CD14-positive monocyte (primary cell): ENCODE data around the gene SMARCD1. TPM values are rescaled to one million over a fixed set of nuclear protein-coding genes. Genes with fewer than 3 reads are reported as not detected.

Source experiments
- DNase-seq, 3 donors: peaks; one replicate each; pipeline ENCODE4 v3.0.0-alpha.2; 2011 to 2022
- H2AFZ ChIP-seq: 2 replicates; pipeline ENCODE4 v1.6.0; 2012; ENCODE audit warnings: mild to moderate bottlenecking, low read depth, low read length, inconsistent platforms; ENCODE audit not compliant: insufficient read depth, poor library complexity, severe bottlenecking
- H3K27ac ChIP-seq, 2 donors: 1 replicate in 1 of 2; 2 replicates in 1 of 2; pipeline ENCODE4 v1.5.1; 2012 to 2013; ENCODE audit warnings: low read length in 2 of 2, control low read depth in 1 of 2, inconsistent platforms in 1 of 2, low read depth in 1 of 2, mild to moderate bottlenecking in 1 of 2
- H3K27me3 ChIP-seq, 2 donors: one replicate each; pipeline versions ENCODE4 v1.6.0 to v1.6.1; 2011 to 2013; ENCODE audit warnings: low read length in 2 of 2; ENCODE audit not compliant: control insufficient read depth in 2 of 2, insufficient read depth in 2 of 2
- H3K36me3 ChIP-seq, 2 donors: replicated peaks in 1 of 2; 1 replicate in 1 of 2; 2 replicates in 1 of 2; pipeline versions ENCODE4 v1.5.1 to v1.6.1; 2012 to 2013; ENCODE audit warnings: low read length in 2 of 2, control low read depth in 1 of 2, inconsistent platforms in 1 of 2, mild to moderate bottlenecking in 1 of 2; ENCODE audit not compliant: insufficient read depth in 2 of 2, control insufficient read depth in 1 of 2
- H3K4me1 ChIP-seq, 2 donors: 1 replicate in 1 of 2; 2 replicates in 1 of 2; pipeline versions ENCODE4 v1.5.1 to v1.6.1; 2012 to 2013; ENCODE audit warnings: low read length in 2 of 2, control low read depth in 1 of 2, inconsistent platforms in 1 of 2, mild to moderate bottlenecking in 1 of 2, moderate library complexity in 1 of 2; ENCODE audit not compliant: insufficient read depth in 2 of 2, control insufficient read depth in 1 of 2
- H3K4me2 ChIP-seq: replicated peaks from 2 replicates; pipeline ENCODE3; 2012; ENCODE audit warnings: low read length, moderate library complexity, mild to moderate bottlenecking; ENCODE audit not compliant: poor library complexity, severe bottlenecking; ENCODE audit errors: extremely low read depth
- H3K4me3 ChIP-seq, 3 experiments: fragments of 200-600 bp in 1 of 3; sonication (generic) in 1 of 3; replicated peaks in 1 of 3; 1 replicate in 2 of 3; 2 replicates in 1 of 3; pipeline ENCODE4 v1.5.1; 2011 to 2013; ENCODE audit warnings: low read length in 3 of 3, mild to moderate bottlenecking in 3 of 3, control low read depth in 2 of 3, low read depth in 2 of 3, inconsistent platforms in 1 of 3, moderate library complexity in 1 of 3
- H3K79me2 ChIP-seq: 2 replicates; pipeline ENCODE4 v1.6.0; 2012; ENCODE audit warnings: mild to moderate bottlenecking, control low read depth, inconsistent platforms, low read length, moderate library complexity; ENCODE audit not compliant: insufficient read depth
- H3K9ac ChIP-seq: 2 replicates; pipeline ENCODE4 v1.6.0; 2017; ENCODE audit warnings: low read length, mild to moderate bottlenecking; ENCODE audit not compliant: insufficient read depth, poor library complexity, severe bottlenecking
- H3K9me3 ChIP-seq, 2 donors: replicated peaks in 1 of 2; 1 replicate in 1 of 2; 2 replicates in 1 of 2; pipeline versions ENCODE4 v1.5.1 to v1.6.1; 2012 to 2013; ENCODE audit warnings: low read length in 2 of 2, control low read depth in 1 of 2; ENCODE audit not compliant: control insufficient read depth in 1 of 2, insufficient read depth in 1 of 2
- H4K20me1 ChIP-seq: 2 replicates; pipeline ENCODE4 v1.6.0; 2012; ENCODE audit warnings: mild to moderate bottlenecking, low read length, control low read depth, moderate library complexity; ENCODE audit not compliant: insufficient read depth
- H3K27ac Mint-ChIP-seq, 7 donors: one replicate each; pipeline ENCODE4 v1.8.0; 2020; ENCODE audit warnings: mild to moderate bottlenecking in 7 of 7, mixed read lengths in 7 of 7, moderate library complexity in 6 of 7, inconsistent platforms in 2 of 7
- H3K27me3 Mint-ChIP-seq, 3 donors: one replicate each; pipeline ENCODE4 v1.8.0; 2021 to 2022; ENCODE audit warnings: low read depth in 3 of 3, mild to moderate bottlenecking in 3 of 3, mixed read lengths in 3 of 3, moderate library complexity in 3 of 3, inconsistent platforms in 1 of 3
- H3K36me3 Mint-ChIP-seq, 2 donors: one replicate each; pipeline ENCODE4 v1.8.0; 2020; ENCODE audit warnings: mixed read lengths in 2 of 2, inconsistent platforms in 1 of 2, mild to moderate bottlenecking in 1 of 2
- H3K4me1 Mint-ChIP-seq: one replicate; pipeline ENCODE4 v1.8.0; 2020; ENCODE audit warnings: mild to moderate bottlenecking, mixed read lengths
- H3K4me3 Mint-ChIP-seq, 2 donors: one replicate each; pipeline ENCODE4 v1.8.0; 2020; ENCODE audit warnings: mild to moderate bottlenecking in 2 of 2, mixed read lengths in 2 of 2, moderate library complexity in 1 of 2
- H3K9me3 Mint-ChIP-seq, 7 donors: one replicate each; pipeline ENCODE4 v1.8.0; 2020 to 2022; ENCODE audit warnings: mixed read lengths in 7 of 7, mild to moderate bottlenecking in 6 of 7, moderate library complexity in 6 of 7, inconsistent platforms in 2 of 7
- CTCF ChIP-seq: fragments of 200-600 bp; IDR thresholded peaks from one replicate; pipeline ENCODE4 v1.8.0; 2022; ENCODE audit warnings: antibody characterized with exemption, mild to moderate bottlenecking
- WGBS: methylation state at CpG from one replicate; pipeline ENCODE4 v1.1.5; 2013; ENCODE audit warnings: missing lambda C conversion rate; ENCODE audit not compliant: insufficient coverage; 5-methylcytosine and 5-hydroxymethylcytosine counted together
- intact Hi-C, 2 donors: fragments of 100-400 bp; cut with micrococcal nuclease; formaldehyde crosslinking; loops; one replicate each; pipeline versions ENCODE4 v1.15.0 to v1.15.1; 2023
- polyA plus RNA-seq, 3 donors: library from polyadenylated mRNA; depleted of rRNA in 1 of 3; unstranded in 2 of 3; stranded (reverse) in 1 of 3; fragments of 300-500 nt in 2 of 3; fragments of >200 nt in 1 of 3; fragmentation: Illumina TruSeq in 2 of 3; gene quantifications; 1 replicate in 2 of 3; 2 replicates in 1 of 3; pipeline ENCODE4 v1.2.3, GENCODE V29; 2012 to 2021

SMARCD1 gene
- polyA plus RNA-seq, 3 donors: 3.7 to 41.9 (median 7.8) TPM

GRCh38 chr12:50042693-50043092 is 42.4 kb upstream of the SMARCD1 start:
- no peak overlapping the region for H2AFZ ChIP-seq
- H3K27ac Mint-ChIP-seq: no peak overlapping the region
- peaks cover 19% of the 10 kb centered on the region for H3K4me1 Mint-ChIP-seq
- H3K4me3 ChIP-seq: no peak overlapping the region
- H3K9me3 ChIP-seq: no peaks in the 10 kb centered on the region
- peaks cover 0 to 2% (median 0%) of the 10 kb centered on the region in 7 donors for H3K9me3 Mint-ChIP-seq
- peaks cover 3 to 23% (median 12%) of the 10 kb centered on the region in 3 donors for H3K27me3 Mint-ChIP-seq
- WGBS: 100% methylated on average over 2 of the region's 6 CpGs
- H3K36me3 Mint-ChIP-seq: no peaks in the 10 kb centered on the region
- TF ChIP-seq CTCF: no peak
- no peaks in the 10 kb centered on the region for H3K36me3 ChIP-seq
- intact Hi-C loops: no loop called here
- DNase-seq: no peak
- H3K4me1 ChIP-seq: peaks cover 6 to 7% of the 10 kb centered on the region in 2 donors
- H3K27ac ChIP-seq: no peak overlapping the region
- no peak overlapping the region for H3K4me3 Mint-ChIP-seq
- H3K79me2 ChIP-seq: no peaks in the 10 kb centered on the region
- no peaks in the 10 kb centered on the region for H3K27me3 ChIP-seq
- no peak overlapping the region for H3K4me2 ChIP-seq
- H4K20me1 ChIP-seq: no peaks in the 10 kb centered on the region
- no peak overlapping the region for H3K9ac ChIP-seq

GRCh38 chr12:50043308-50043707 is 41.8 kb upstream of the SMARCD1 start:
- intact Hi-C loops: no loop called here
- peaks cover 16% of the 10 kb centered on the region for H3K4me1 Mint-ChIP-seq
- Histone ChIP-seq H3K36me3 (no peaks in the 10 kb centered on the region), H3K4me3 (no peak overlapping the region), H3K9ac (no peak overlapping the region), H3K27me3 (no peaks in the 10 kb centered on the region), H3K4me2 (no peak overlapping the region), H3K79me2 (no peaks in the 10 kb centered on the region), H3K27ac (no peak overlapping the region), H3K9me3 (no peaks in the 10 kb centered on the region), H4K20me1 (no peaks in the 10 kb centered on the region), H3K4me1 (peaks cover 3% of the 10 kb centered on the region in 2 donors), H2AFZ (no peak overlapping the region)
- H3K4me3 Mint-ChIP-seq: no peak overlapping the region
- no peak for TF ChIP-seq CTCF
- H3K27ac Mint-ChIP-seq: no peak overlapping the region
- H3K36me3 Mint-ChIP-seq: no peaks in the 10 kb centered on the region
- no peak for DNase-seq
- H3K9me3 Mint-ChIP-seq: peaks cover 0 to 2% (median 0%) of the 10 kb centered on the region in 7 donors
- 100% methylated on average over 1 of the region's 2 CpGs for WGBS
- peaks cover 2 to 20% (median 12%) of the 10 kb centered on the region in 3 donors for H3K27me3 Mint-ChIP-seq
